ENCODE data around the gene CCL19. TPM values are rescaled to one million over a fixed set of nuclear protein-coding genes. Genes with fewer than 3 reads are reported as not detected.

CCL19 gene
- total RNA-seq, 4 donors from 2014 or later = 1.2 TPM; not detected in 3

- no peak overlapping the region for H3K27ac ChIP-seq
- no peaks in the 10 kb centered on the region for H3K27me3 ChIP-seq
- ATAC-seq = no peak
- no peaks in the 10 kb centered on the region for H3K9me3 ChIP-seq
- H3K36me3 ChIP-seq = peaks cover 0 to 19% of the 10 kb centered on the region in 2 donors
- TF ChIP-seq EP300 (IDR thresholded peaks at IDR 0.05) (no peak), CTCF (IDR thresholded peaks at IDR 0.05) (no peak), POLR2AphosphoS5 (IDR thresholded peaks at IDR 0.05) (no peak), POLR2A (IDR thresholded peaks at IDR 0.05) (no peak)
- H3K4me1 ChIP-seq = peaks cover 2 to 32% (median 13%) of the 10 kb centered on the region in 3 donors
- no peak overlapping the region for H3K4me3 ChIP-seq
Measured at GRCh38 chr9:34644766-34645314, 46.2 kb downstream of the CCL19 start.

DNA sequence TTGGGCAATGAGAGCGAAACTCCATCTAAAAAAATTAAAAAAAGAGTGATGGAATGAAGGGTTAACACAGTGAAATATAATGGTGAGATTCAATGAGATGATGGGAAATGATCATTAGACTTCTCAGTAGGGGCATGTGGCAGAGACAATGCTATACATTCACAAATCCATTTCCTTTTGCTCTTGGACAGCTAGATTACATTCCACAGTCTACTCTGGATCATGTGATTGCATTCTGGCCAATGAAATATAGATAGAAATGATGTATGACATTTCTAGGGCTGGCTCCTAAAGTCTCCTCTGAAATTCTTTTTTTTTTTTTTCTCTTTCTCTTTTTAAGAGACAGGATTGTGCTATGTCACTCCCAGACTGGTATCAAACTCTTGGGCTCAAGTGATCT lies 48.4 kb downstream of the CCL19 start:
- no peak overlapping the region for H3K4me3 ChIP-seq
- 80 to 87% methylated on average over 1 of the region's 1 CpG for WGBS, 2 donors (ENCODE audit: low coverage in 1 of 2)

More for the DNA sequence above, 48.4 kb downstream of the CCL19 start:
- Histone ChIP-seq H3K9me3 (no peaks in the 10 kb centered on the region), H3K4me1 (peaks cover 1 to 26% (median 7%) of the 10 kb centered on the region in 3 donors), H3K27me3 (no peaks in the 10 kb centered on the region), H3K27ac (no peak overlapping the region), H3K36me3 (no peaks in the 10 kb centered on the region)
- ATAC-seq = no peak
- TF ChIP-seq EP300 (IDR thresholded peaks at IDR 0.05) (no peak), POLR2A (IDR thresholded peaks at IDR 0.05) (no peak), POLR2AphosphoS5 (IDR thresholded peaks at IDR 0.05) (no peak), CTCF (IDR thresholded peaks at IDR 0.05) (no peak)

Small RNA genes within 50 kb of the gene (small RNA-seq; reads per million reads assigned to genes)
- 0 reads per million in 4 donors for gene CCL27

Other genes with a start within 250 kb of the CCL19 start
- 10 to 100 TPM; 11.2 to 18.4 (median 13.4) TPM for gene FAM219A, start 232.7 kb downstream of the CCL19 start, total RNA-seq
- gene DNAI1, start 232.5 kb downstream of the CCL19 start, total RNA-seq = not detected
- 1 to 10 TPM in 1 of 4 donors, under 1 TPM in 2, not detected in 1; 0.30 to 1.1 (median 0.31) TPM for gene ENHO, start 168.3 kb downstream of the CCL19 start, total RNA-seq
- gene CNTFR, start 101.6 kb downstream of the CCL19 start, total RNA-seq = 10 to 100 TPM in 1 of 4 donors, 1 to 10 TPM in 1, under 1 TPM in 2; 0.47 to 11.6 (median 1.6) TPM
- 10 to 100 TPM; 16.6 to 29.4 (median 21.2) TPM for gene RPP25L, start 79.2 kb downstream of the CCL19 start, total RNA-seq
- gene DCTN3, start 70.8 kb downstream of the CCL19 start, total RNA-seq = 100 to 1,000 TPM in 2 of 4 donors, 10 to 100 TPM in 2; 80.5 to 136 (median 98.7) TPM
- gene ARID3C, start 62.2 kb downstream of the CCL19 start, total RNA-seq = not detected
- 100 to 1,000 TPM in 1 of 4 donors, 10 to 100 TPM in 3; 58.2 to 152 (median 87.8) TPM for gene SIGMAR1, start 53.5 kb downstream of the CCL19 start, total RNA-seq
- gene GALT, start 44.6 kb downstream of the CCL19 start, total RNA-seq = 10 to 100 TPM; 19.1 to 51.4 (median 25.7) TPM
- 10 to 100 TPM; 31.8 to 80.2 (median 39.8) TPM for gene IL11RA, start 39.1 kb downstream of the CCL19 start, total RNA-seq
- gene CCL27, start 28.6 kb downstream of the CCL19 start, total RNA-seq = not detected
- gene CCL21, start 18.9 kb upstream of the CCL19 start, total RNA-seq = 100 to 1,000 TPM in 2 of 4 donors, 10 to 100 TPM in 1, 1 to 10 TPM in 1; 6.5 to 207 (median 110) TPM

Measured in gastroesophageal sphincter (tissue), 4 donors.